H9 (cell line): ENCODE results near the gene LTB4R2. TPM values are rescaled to one million over a fixed set of nuclear protein-coding genes. Genes with fewer than 3 reads are reported as not detected.

ENCODE experiments used
- DNase-seq: peaks from one replicate; pipeline ENCODE4 v3.0.0-alpha.2; 2017
- H2AFZ ChIP-seq: one replicate; pipeline ENCODE4 v1.6.1; 2013; ENCODE audit warnings: mild to moderate bottlenecking, low read length, control low read depth, moderate library complexity
- H2AK5ac ChIP-seq: 2 replicates; pipeline ENCODE4 v1.6.1; 2013; ENCODE audit warnings: low read length, control low read depth, mixed read lengths; ENCODE audit not compliant: insufficient read length
- H2BK120ac ChIP-seq: one replicate; pipeline ENCODE4 v1.6.1; 2013; ENCODE audit warnings: low read depth, mild to moderate bottlenecking, low read length, control low read depth, inconsistent platforms; ENCODE audit not compliant: poor library complexity, severe bottlenecking
- H2BK12ac ChIP-seq: 2 replicates; pipeline ENCODE4 v1.6.1; 2013; ENCODE audit warnings: low read length, control low read depth, mixed read lengths, low read depth; ENCODE audit not compliant: insufficient read length
- H2BK15ac ChIP-seq: 2 replicates; pipeline ENCODE4 v1.6.1; 2013; ENCODE audit warnings: low read depth, low read length, control low read depth
- H2BK20ac ChIP-seq: one replicate; pipeline ENCODE4 v1.6.1; 2013; ENCODE audit warnings: low read depth, mild to moderate bottlenecking, low read length, control low read depth, inconsistent platforms; ENCODE audit not compliant: poor library complexity, severe bottlenecking
- H2BK5ac ChIP-seq: 2 replicates; pipeline ENCODE4 v1.6.1; 2013; ENCODE audit warnings: low read length, control low read depth, mixed read lengths; ENCODE audit not compliant: insufficient read length
- H3K14ac ChIP-seq: 2 replicates; pipeline ENCODE4 v1.6.1; 2013; ENCODE audit warnings: low read length, control low read depth; ENCODE audit not compliant: insufficient read depth
- H3K18ac ChIP-seq: 2 replicates; pipeline ENCODE4 v1.6.1; 2013; ENCODE audit warnings: low read depth, mild to moderate bottlenecking, mixed read lengths, low read length, control low read depth; ENCODE audit not compliant: insufficient read length
- H3K23ac ChIP-seq: 2 replicates; pipeline ENCODE4 v1.6.1; 2013; ENCODE audit warnings: low read length, control low read depth, mixed read lengths, low read depth; ENCODE audit not compliant: insufficient read length
- H3K23me2 ChIP-seq: 2 replicates; pipeline ENCODE4 v1.6.1; 2013; ENCODE audit warnings: low read depth, mild to moderate bottlenecking, mixed read lengths, low read length, control low read depth; ENCODE audit not compliant: insufficient read length, poor library complexity, severe bottlenecking
- H3K27ac ChIP-seq: 2 replicates; pipeline ENCODE4 v1.5.1; 2013; ENCODE audit warnings: low read length, control low read depth, mixed read lengths, low read depth; ENCODE audit not compliant: insufficient read length
- H3K27me3 ChIP-seq: 2 replicates; pipeline ENCODE4 v1.6.1; 2013; ENCODE audit warnings: low read length, control low read depth, inconsistent platforms; ENCODE audit not compliant: insufficient read depth
- H3K4ac ChIP-seq: 2 replicates; pipeline ENCODE4 v1.6.1; 2013; ENCODE audit warnings: low read depth, mild to moderate bottlenecking, control low read depth, inconsistent platforms, low read length, moderate library complexity
- H3K4me1 ChIP-seq: 2 replicates; pipeline ENCODE4 v1.6.1; 2013; ENCODE audit warnings: low read length, control low read depth, inconsistent platforms; ENCODE audit not compliant: insufficient read depth
- H3K4me2 ChIP-seq: 2 replicates; pipeline ENCODE4 v1.6.1; 2013; ENCODE audit warnings: low read length, control low read depth, mixed read lengths; ENCODE audit not compliant: insufficient read length, insufficient read depth
- H3K56ac ChIP-seq: 2 replicates; pipeline ENCODE4 v1.6.1; 2013; ENCODE audit warnings: low read depth, mild to moderate bottlenecking, mixed read lengths, low read length, control low read depth; ENCODE audit not compliant: insufficient read length
- H3K79me1 ChIP-seq: 2 replicates; pipeline ENCODE4 v1.6.1; 2013; ENCODE audit warnings: low read depth, mild to moderate bottlenecking, moderate library complexity, low read length, control low read depth, inconsistent platforms; ENCODE audit not compliant: insufficient read depth, poor library complexity, severe bottlenecking
- H3K79me2 ChIP-seq: 2 replicates; pipeline ENCODE4 v1.6.1; 2013; ENCODE audit warnings: low read length, control low read depth, inconsistent platforms; ENCODE audit not compliant: insufficient read depth
- H3K9ac ChIP-seq: 2 replicates; pipeline ENCODE4 v1.6.1; 2013; ENCODE audit warnings: low read length, control low read depth, mixed read lengths; ENCODE audit not compliant: insufficient read length; ENCODE audit errors: extremely low read depth
- H3K9me3 ChIP-seq: one replicate; pipeline ENCODE4 v1.6.1; 2013; ENCODE audit warnings: low read depth, low read length, inconsistent platforms; ENCODE audit not compliant: control insufficient read depth
- H3T11ph ChIP-seq: one replicate; pipeline ENCODE4 v1.6.1; 2013; ENCODE audit warnings: mild to moderate bottlenecking, low read length, control low read depth, inconsistent platforms
- H4K20me1 ChIP-seq: one replicate; pipeline ENCODE4 v1.6.1; 2013; ENCODE audit not compliant: control insufficient read depth, insufficient read length, insufficient read depth
- H4K5ac ChIP-seq: 2 replicates; pipeline ENCODE4 v1.6.1; 2013; ENCODE audit warnings: low read depth, mild to moderate bottlenecking, mixed read lengths, low read length, control low read depth; ENCODE audit not compliant: insufficient read length
- H4K8ac ChIP-seq: replicated peaks from 2 replicates; pipeline ENCODE4 v1.6.1; 2013; ENCODE audit warnings: low read length, control low read depth, mixed read lengths, low read depth; ENCODE audit not compliant: insufficient read length
- H4K91ac ChIP-seq: 2 replicates; pipeline ENCODE4 v1.6.1; 2013; ENCODE audit warnings: low read depth, mild to moderate bottlenecking, moderate library complexity, mixed read lengths, low read length, control low read depth; ENCODE audit not compliant: insufficient read length
- H3K27ac Mint-ChIP-seq, 3 experiments: 2 replicates in 2 of 3; 3 replicates in 1 of 3; pipeline ENCODE4 v1.8.0; 2020 to 2021; ENCODE audit warnings: mixed read lengths in 3 of 3, mild to moderate bottlenecking in 1 of 3, moderate library complexity in 1 of 3
- H3K27me3 Mint-ChIP-seq: 2 replicates; pipeline ENCODE4 v1.8.0; 2021; ENCODE audit warnings: low read depth, mild to moderate bottlenecking, moderate library complexity, mixed read lengths
- H3K36me3 Mint-ChIP-seq, 3 experiments: 2 replicates in 2 of 3; 3 replicates in 1 of 3; pipeline ENCODE4 v1.8.0; 2020 to 2021; ENCODE audit warnings: low read depth in 3 of 3, mixed read lengths in 3 of 3; ENCODE audit not compliant: insufficient read depth in 1 of 3
- H3K4me1 Mint-ChIP-seq, 2 experiments: 2 replicates each; pipeline ENCODE4 v1.8.0; 2020; ENCODE audit warnings: mixed read lengths in 2 of 2
- H3K4me3 Mint-ChIP-seq, 2 experiments: 2 replicates in 1 of 2; 3 replicates in 1 of 2; pipeline ENCODE4 v1.8.0; 2020 to 2021; ENCODE audit warnings: mild to moderate bottlenecking in 2 of 2, mixed read lengths in 2 of 2, moderate library complexity in 1 of 2
- H3K9me3 Mint-ChIP-seq, 2 experiments: 2 replicates in 1 of 2; 3 replicates in 1 of 2; pipeline ENCODE4 v1.8.0; 2020; ENCODE audit warnings: mild to moderate bottlenecking in 2 of 2, mixed read lengths in 2 of 2, moderate library complexity in 1 of 2
- WGBS: extraction: QIAGEN DNeasy Blood & Tissue Kit; methylation state at CpG from one replicate; pipeline ENCODE4 v1.1.7; 2013; ENCODE audit warnings: missing lambda C conversion rate, low lambda C conversion rate, mixed read lengths; ENCODE audit not compliant: insufficient read length; ENCODE audit errors: extremely low coverage; 5-methylcytosine and 5-hydroxymethylcytosine counted together
- total RNA-seq: library from RNA; stranded (reverse); gene quantifications from 2 replicates; pipeline ENCODE4 v1.2.1, GENCODE V29; 2021
- TF ChIP-seq, protein P1 (sequence below): fragments of 200-600 bp; sonication (generic); conservative IDR thresholded peaks from 3 replicates; pipeline ENCODE4 v1.8.0; 2021; ENCODE audit warnings: antibody characterized with exemption, mild to moderate bottlenecking

Gene LTB4R2
- total RNA-seq, 1 experiment from 2014 or later, result 13.4 TPM

DNA sequence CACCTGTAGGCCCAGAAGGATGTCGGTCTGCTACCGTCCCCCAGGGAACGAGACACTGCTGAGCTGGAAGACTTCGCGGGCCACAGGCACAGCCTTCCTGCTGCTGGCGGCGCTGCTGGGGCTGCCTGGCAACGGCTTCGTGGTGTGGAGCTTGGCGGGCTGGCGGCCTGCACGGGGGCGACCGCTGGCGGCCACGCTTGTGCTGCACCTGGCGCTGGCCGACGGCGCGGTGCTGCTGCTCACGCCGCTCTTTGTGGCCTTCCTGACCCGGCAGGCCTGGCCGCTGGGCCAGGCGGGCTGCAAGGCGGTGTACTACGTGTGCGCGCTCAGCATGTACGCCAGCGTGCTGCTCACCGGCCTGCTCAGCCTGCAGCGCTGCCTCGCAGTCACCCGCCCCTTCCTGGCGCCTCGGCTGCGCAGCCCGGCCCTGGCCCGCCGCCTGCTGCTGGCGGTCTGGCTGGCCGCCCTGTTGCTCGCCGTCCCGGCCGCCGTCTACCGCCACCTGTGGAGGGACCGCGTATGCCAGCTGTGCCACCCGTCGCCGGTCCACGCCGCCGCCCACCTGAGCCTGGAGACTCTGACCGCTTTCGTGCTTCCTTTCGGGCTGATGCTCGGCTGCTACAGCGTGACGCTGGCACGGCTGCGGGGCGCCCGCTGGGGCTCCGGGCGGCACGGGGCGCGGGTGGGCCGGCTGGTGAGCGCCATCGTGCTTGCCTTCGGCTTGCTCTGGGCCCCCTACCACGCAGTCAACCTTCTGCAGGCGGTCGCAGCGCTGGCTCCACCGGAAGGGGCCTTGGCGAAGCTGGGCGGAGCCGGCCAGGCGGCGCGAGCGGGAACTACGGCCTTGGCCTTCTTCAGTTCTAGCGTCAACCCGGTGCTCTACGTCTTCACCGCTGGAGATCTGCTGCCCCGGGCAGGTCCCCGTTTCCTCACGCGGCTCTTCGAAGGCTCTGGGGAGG lies 985 bp downstream of the LTB4R2 start, which contains the start of gene LTB4R:
LTB4R (plus strand) TSS at position 857 of the 959 bp plus-strand sequence. CDS start 4,150 bp downstream, outside the sequence.
- Histone ChIP-seq H3K27me3 (no peaks in the 10 kb centered on the region), H3K4ac (no peak within 1 kb of the TSS), H3K56ac (no peak within 1 kb of the TSS), H4K5ac (no peak within 1 kb of the TSS), H2BK15ac (no peak within 1 kb of the TSS), H3K4me1 (no peaks in the 10 kb centered on the region), H2AK5ac (no peak within 1 kb of the TSS), H2BK12ac (no peak within 1 kb of the TSS), H4K91ac (no peak within 1 kb of the TSS), H3K79me1 (no peaks in the 10 kb centered on the region), H4K20me1 (no peaks in the 10 kb centered on the region), H3K27ac (no peak within 1 kb of the TSS), H3K23ac (no peak within 1 kb of the TSS), H3T11ph (no peak within 1 kb of the TSS), H3K23me2 (no peaks in the 10 kb centered on the region), H2BK5ac (no peak within 1 kb of the TSS), H2BK120ac (no peak within 1 kb of the TSS), H3K18ac (no peak within 1 kb of the TSS), H3K79me2 (no peaks in the 10 kb centered on the region), H3K14ac (no peak within 1 kb of the TSS), H3K9me3 (no peaks in the 10 kb centered on the region), H2BK20ac (no peak within 1 kb of the TSS), H4K8ac (no peak within 1 kb of the TSS), H3K4me2 (no peak within 1 kb of the TSS), H2AFZ (no peak within 1 kb of the TSS), H3K9ac (no peak within 1 kb of the TSS)
- Mint-ChIP-seq H3K4me1 (peaks cover 5 to 6% of the 10 kb centered on the region in 2 experiments; a peak in 3 of 4 replicates), H3K36me3 (peaks cover 5 to 40% (median 20%) of the 10 kb centered on the region in 3 experiments; a peak in 6 of 7 replicates), H3K27ac (peak within 1 kb of the TSS in 1 of 3 experiments; percentile 77; a peak in 1 of 7 replicates), H3K4me3 (no peak within 1 kb of the TSS), H3K27me3 (peaks cover 8% of the 10 kb centered on the region), H3K9me3 (no peaks in the 10 kb centered on the region)
- DNase-seq, result no peak
- TF ChIP-seq, protein P1, sequence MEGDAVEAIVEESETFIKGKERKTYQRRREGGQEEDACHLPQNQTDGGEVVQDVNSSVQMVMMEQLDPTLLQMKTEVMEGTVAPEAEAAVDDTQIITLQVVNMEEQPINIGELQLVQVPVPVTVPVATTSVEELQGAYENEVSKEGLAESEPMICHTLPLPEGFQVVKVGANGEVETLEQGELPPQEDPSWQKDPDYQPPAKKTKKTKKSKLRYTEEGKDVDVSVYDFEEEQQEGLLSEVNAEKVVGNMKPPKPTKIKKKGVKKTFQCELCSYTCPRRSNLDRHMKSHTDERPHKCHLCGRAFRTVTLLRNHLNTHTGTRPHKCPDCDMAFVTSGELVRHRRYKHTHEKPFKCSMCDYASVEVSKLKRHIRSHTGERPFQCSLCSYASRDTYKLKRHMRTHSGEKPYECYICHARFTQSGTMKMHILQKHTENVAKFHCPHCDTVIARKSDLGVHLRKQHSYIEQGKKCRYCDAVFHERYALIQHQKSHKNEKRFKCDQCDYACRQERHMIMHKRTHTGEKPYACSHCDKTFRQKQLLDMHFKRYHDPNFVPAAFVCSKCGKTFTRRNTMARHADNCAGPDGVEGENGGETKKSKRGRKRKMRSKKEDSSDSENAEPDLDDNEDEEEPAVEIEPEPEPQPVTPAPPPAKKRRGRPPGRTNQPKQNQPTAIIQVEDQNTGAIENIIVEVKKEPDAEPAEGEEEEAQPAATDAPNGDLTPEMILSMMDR, result no peak
- WGBS, result no CpG with 5 or more reads among the region's 99 CpGs
